Measurements from ENCODE around the gene SLC27A2.

- TF ChIP-seq CTCF (IDR thresholded peaks at IDR 0.05; ENCODE audit: low read depth, low read length, missing input control) = no peak
- TF ChIP-seq ATF3 (IDR thresholded peaks at IDR 0.05) = no peak
- no peak for TF ChIP-seq YY1 (IDR thresholded peaks at IDR 0.05)
- no peak for TF ChIP-seq TAF1 (conservative IDR thresholded peaks at IDR 0.05)
- TF ChIP-seq FOXA1 (IDR thresholded peaks at IDR 0.05) = no peak
- TF ChIP-seq JUND (IDR thresholded peaks at IDR 0.05) = no peak
- TF ChIP-seq EGR1 (IDR thresholded peaks at IDR 0.05; ENCODE audit: low read depth in 2 of 2) = no peak
- no peak for TF ChIP-seq GABPA (IDR thresholded peaks at IDR 0.05 in 1 of 2, conservative IDR thresholded peaks at IDR 0.05 in 1 of 2)
These were observed 4.8 kb downstream of the SLC27A2 start for GRCh38 chr15:50186752-50187151.
